Astrocyte (in vitro differentiated cells and primary cell): Measurements from ENCODE around the gene WWC2. TPM values are rescaled to one million over a fixed set of nuclear protein-coding genes. Genes with fewer than 3 reads are reported as not detected.

Source experiments
- DNase-seq: peaks from one replicate; pipeline ENCODE4 v3.0.0-alpha.2; 2010; ENCODE audit warnings: low read depth
- FAIRE-seq: peaks from 2 replicates; lab custom pipeline; 2011; peaks lifted over from hg19 to GRCh38; lab: Jason Lieb, UNC
- H2AFZ ChIP-seq: 2 replicates; pipeline ENCODE4 v1.6.0; 2012; ENCODE audit warnings: low read depth, low read length, inconsistent platforms
- H3K27ac ChIP-seq: 2 replicates; pipeline ENCODE4 v1.5.1; 2011; ENCODE audit warnings: low read depth, low read length, inconsistent platforms
- H3K27me3 ChIP-seq: 2 replicates; pipeline ENCODE4 v1.6.0; 2011; ENCODE audit warnings: low read length, inconsistent platforms; ENCODE audit not compliant: insufficient read depth
- H3K36me3 ChIP-seq: 2 replicates; pipeline ENCODE4 v1.5.1; 2011; ENCODE audit warnings: low read length, inconsistent platforms; ENCODE audit not compliant: insufficient read depth
- H3K4me1 ChIP-seq: 2 replicates; pipeline ENCODE4 v1.5.1; 2011; ENCODE audit warnings: low read length, inconsistent platforms; ENCODE audit not compliant: insufficient read depth
- H3K4me2 ChIP-seq: 2 replicates; pipeline ENCODE4 v1.6.0; 2012; ENCODE audit warnings: low read length, inconsistent platforms
- H3K4me3 ChIP-seq: 2 replicates; pipeline ENCODE4 v1.5.1; 2011; ENCODE audit warnings: low read depth, mild to moderate bottlenecking, low read length, inconsistent platforms; ENCODE audit not compliant: insufficient read depth
- H3K79me2 ChIP-seq: 2 replicates; pipeline ENCODE4 v1.6.0; 2012; ENCODE audit warnings: mild to moderate bottlenecking, low read length, inconsistent platforms; ENCODE audit not compliant: insufficient read depth
- H3K9ac ChIP-seq: 2 replicates; pipeline ENCODE4 v1.6.0; 2012; ENCODE audit warnings: mild to moderate bottlenecking, low read length, inconsistent platforms
- H3K9me3 ChIP-seq: 2 replicates; pipeline ENCODE4 v1.5.1; 2012; ENCODE audit warnings: low read depth, mild to moderate bottlenecking, low read length, inconsistent platforms; ENCODE audit not compliant: insufficient read depth
- H4K20me1 ChIP-seq: 2 replicates; pipeline ENCODE4 v1.6.0; 2012; ENCODE audit warnings: low read length, inconsistent platforms; ENCODE audit not compliant: insufficient read depth
- H3K27ac Mint-ChIP-seq: one replicate; pipeline ENCODE4 v1.8.0; 2021; ENCODE audit warnings: mild to moderate bottlenecking, mixed read lengths; ENCODE audit not compliant: unreplicated experiment
- H3K27me3 Mint-ChIP-seq: one replicate; pipeline ENCODE4 v1.8.0; 2021; ENCODE audit warnings: low read depth, mixed read lengths; ENCODE audit not compliant: unreplicated experiment
- H3K36me3 Mint-ChIP-seq: one replicate; pipeline ENCODE4 v1.8.0; 2021; ENCODE audit warnings: low read depth, mixed read lengths; ENCODE audit not compliant: unreplicated experiment
- H3K4me1 Mint-ChIP-seq: one replicate; pipeline ENCODE4 v1.8.0; 2021; ENCODE audit warnings: low read depth, mixed read lengths; ENCODE audit not compliant: unreplicated experiment
- H3K4me3 Mint-ChIP-seq: one replicate; pipeline ENCODE4 v1.8.0; 2021; ENCODE audit warnings: mild to moderate bottlenecking, moderate library complexity, mixed read lengths; ENCODE audit not compliant: unreplicated experiment
- H3K9me3 Mint-ChIP-seq: one replicate; pipeline ENCODE4 v1.8.0; 2021; ENCODE audit warnings: mild to moderate bottlenecking, mixed read lengths; ENCODE audit not compliant: unreplicated experiment
- CTCF ChIP-seq: IDR thresholded peaks from 2 replicates; pipeline ENCODE4 v1.5.1; 2011; ENCODE audit warnings: low read depth, mild to moderate bottlenecking, inconsistent platforms, low read length, moderate library complexity; ENCODE audit not compliant: insufficient read depth
- EZH2 ChIP-seq: IDR thresholded peaks from 2 replicates; pipeline ENCODE4 v1.6.1; 2012; ENCODE audit warnings: mild to moderate bottlenecking, low read length, inconsistent platforms; ENCODE audit not compliant: insufficient read depth
- total RNA-seq: library from RNA; stranded (reverse); gene quantifications from 2 replicates; pipeline ENCODE4 v1.2.1, GENCODE V29; 2021

The WWC2 gene
- total RNA-seq, 1 donor from 2014 or later = 62.6 TPM

DNA sequence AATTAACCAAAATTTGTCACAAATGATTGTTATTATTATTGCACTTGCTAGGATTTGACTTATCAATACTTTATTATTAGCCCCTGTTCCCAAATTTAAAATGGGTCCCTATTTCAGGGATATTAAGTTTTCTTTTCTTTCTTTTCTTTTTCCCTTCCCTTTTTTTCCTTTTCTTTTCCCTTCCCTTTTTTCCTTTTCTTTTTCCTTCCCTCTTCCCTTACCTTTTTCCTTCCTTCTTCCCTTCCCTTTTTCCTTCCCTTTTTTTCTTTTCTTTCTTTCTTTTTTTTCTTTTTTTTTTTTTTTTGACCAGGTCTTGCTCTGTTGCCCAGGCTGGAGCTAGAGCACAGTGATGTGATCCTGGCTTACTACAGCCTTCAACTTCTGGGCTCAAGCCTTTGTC, 33.8 kb downstream of the WWC2 start:
- H3K9me3 ChIP-seq = no peaks in the 10 kb centered on the region
- no peaks in the 10 kb centered on the region for H3K27me3 Mint-ChIP-seq
- no peaks in the 10 kb centered on the region for H3K9me3 Mint-ChIP-seq
- no peak overlapping the region for H3K4me3 Mint-ChIP-seq
- H3K27me3 ChIP-seq = no peaks in the 10 kb centered on the region
- H2AFZ ChIP-seq = no peak overlapping the region
- no peak for FAIRE-seq
- peaks cover 17% of the 10 kb centered on the region for H3K4me1 Mint-ChIP-seq
- no peak overlapping the region for H3K4me3 ChIP-seq
- H3K79me2 ChIP-seq = peaks cover 91% of the 10 kb centered on the region
- peaks cover 6% of the 10 kb centered on the region for H3K4me1 ChIP-seq
- no peak overlapping the region for H3K9ac ChIP-seq
- no peak overlapping the region for H3K27ac Mint-ChIP-seq
- peaks cover 34% of the 10 kb centered on the region for H4K20me1 ChIP-seq
- H3K4me2 ChIP-seq = no peak overlapping the region
- no peak overlapping the region for H3K27ac ChIP-seq
- DNase-seq = no peak
- no peaks in the 10 kb centered on the region for H3K36me3 Mint-ChIP-seq
- no peaks in the 10 kb centered on the region for H3K36me3 ChIP-seq
- no peak for TF ChIP-seq EZH2
- no peak for TF ChIP-seq CTCF

GRCh38 chr4:183136855-183137254, 37.8 kb downstream of the WWC2 start:
- FAIRE-seq (no peak), DNase-seq (no peak)
- no peak overlapping the region for H3K4me3 Mint-ChIP-seq
- TF ChIP-seq CTCF (no peak), EZH2 (no peak)
- H3K27me3 Mint-ChIP-seq = no peaks in the 10 kb centered on the region
- Histone ChIP-seq H3K27ac (no peak overlapping the region), H3K36me3 (no peaks in the 10 kb centered on the region), H3K9ac (no peak overlapping the region), H3K27me3 (no peaks in the 10 kb centered on the region), H2AFZ (no peak overlapping the region), H3K9me3 (no peaks in the 10 kb centered on the region), H3K4me1 (peaks cover 30% of the 10 kb centered on the region), H3K4me2 (no peak overlapping the region), H3K79me2 (peaks cover 88% of the 10 kb centered on the region), H3K4me3 (no peak overlapping the region), H4K20me1 (peaks cover 19% of the 10 kb centered on the region)
- H3K27ac Mint-ChIP-seq = no peak overlapping the region
- peaks cover 26% of the 10 kb centered on the region for H3K4me1 Mint-ChIP-seq
- peaks cover 2% of the 10 kb centered on the region for H3K36me3 Mint-ChIP-seq
- no peaks in the 10 kb centered on the region for H3K9me3 Mint-ChIP-seq

DNA sequence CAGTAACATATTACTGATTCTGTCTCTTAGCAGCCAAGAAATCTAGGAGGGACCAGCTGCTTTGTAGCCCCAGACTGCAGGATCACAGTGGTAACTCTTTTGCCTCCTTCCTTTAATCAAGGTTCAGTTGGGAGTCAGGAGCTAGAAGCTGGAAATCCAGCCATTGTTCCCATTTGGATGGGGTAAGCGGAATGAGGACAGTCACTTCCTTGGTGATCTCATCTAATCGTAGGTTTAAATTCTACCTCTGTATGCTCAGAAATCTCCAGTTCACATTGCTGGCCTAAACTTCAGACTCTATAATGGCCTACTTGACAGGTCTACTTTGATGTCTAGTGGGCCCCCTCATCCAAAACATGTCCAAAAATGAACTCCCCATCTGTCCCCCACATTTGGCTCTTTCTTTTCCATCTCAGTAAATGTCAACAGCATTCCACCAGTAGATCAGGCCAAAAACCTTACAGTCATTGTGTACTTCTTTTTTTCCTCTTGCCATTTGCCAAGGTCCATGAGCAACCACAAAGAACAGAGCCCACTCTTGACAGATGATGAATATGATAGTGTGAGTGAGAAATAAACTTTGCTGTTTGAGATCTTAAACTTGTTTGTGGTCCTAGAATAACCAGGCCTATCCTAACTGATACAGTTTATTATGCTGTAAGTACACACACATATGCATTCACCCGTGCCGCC, 40.1 kb downstream of the WWC2 start:
- H2AFZ ChIP-seq = no peak overlapping the region
- no peak overlapping the region for H3K4me2 ChIP-seq
- peaks cover 91% of the 10 kb centered on the region for H3K79me2 ChIP-seq
- no peaks in the 10 kb centered on the region for H3K27me3 Mint-ChIP-seq
- H3K9ac ChIP-seq = no peak overlapping the region
- no peak overlapping the region for H3K4me3 Mint-ChIP-seq
- H3K4me3 ChIP-seq = no peak overlapping the region
- peaks cover 33% of the 10 kb centered on the region for H3K4me1 Mint-ChIP-seq
- FAIRE-seq (peak; percentile 5), DNase-seq (peak; percentile 80)
- peaks cover 43% of the 10 kb centered on the region for H3K4me1 ChIP-seq
- no peaks in the 10 kb centered on the region for H3K27me3 ChIP-seq
- H3K27ac ChIP-seq = peak overlapping the region; percentile 82
- peaks cover 10% of the 10 kb centered on the region for H4K20me1 ChIP-seq
- no peak for TF ChIP-seq EZH2
- no peak for TF ChIP-seq CTCF
- H3K36me3 ChIP-seq = no peaks in the 10 kb centered on the region
- no peaks in the 10 kb centered on the region for H3K9me3 Mint-ChIP-seq
- no peak overlapping the region for H3K27ac Mint-ChIP-seq
- peaks cover 2% of the 10 kb centered on the region for H3K36me3 Mint-ChIP-seq
- H3K9me3 ChIP-seq = no peaks in the 10 kb centered on the region
